GM12878 (cell line): Measurements from ENCODE around the gene ZNF445.

Experiments
- CTCF ChIP-seq, 3 experiments: IDR thresholded peaks in 2 of 3; conservative IDR thresholded peaks in 1 of 3; 2 replicates each; pipeline ENCODE4 v1.5.1; 2011; ENCODE audit warnings: low read depth in 3 of 3, low read length in 3 of 3, mild to moderate bottlenecking in 3 of 3, control low read depth in 2 of 3, moderate library complexity in 2 of 3, inconsistent platforms in 1 of 3, mixed read lengths in 1 of 3; ENCODE audit not compliant: control insufficient read depth in 2 of 3, insufficient read depth in 1 of 3; ENCODE audit errors: extremely low read depth in 1 of 3
- GABPA ChIP-seq: IDR thresholded peaks from 2 replicates; pipeline ENCODE4 v1.6.1; 2014; ENCODE audit warnings: antibody characterized with exemption, low read depth, mild to moderate bottlenecking, inconsistent platforms
- IRF5 ChIP-seq: fragments of 450-650 bp; IDR thresholded peaks from 2 replicates; pipeline ENCODE4 v1.6.1; 2017; ENCODE audit warnings: borderline replicate concordance
- NRF1 ChIP-seq: conservative IDR thresholded peaks from 2 replicates; pipeline ENCODE4 v1.6.1; 2011; ENCODE audit warnings: mild to moderate bottlenecking, low read depth, low read length, improper control_type of control experiment
- RAD21 ChIP-seq: IDR thresholded peaks from 2 replicates; pipeline ENCODE4 v1.6.1; 2011; ENCODE audit warnings: mild to moderate bottlenecking, low read depth, low read length, moderate library complexity; ENCODE audit not compliant: insufficient read depth
- RAD51 ChIP-seq: fragments of 450-650 bp; IDR thresholded peaks from 2 replicates; pipeline ENCODE4 v1.6.1; 2016; ENCODE audit warnings: moderate library complexity, mild to moderate bottlenecking, inconsistent platforms
- SIN3A ChIP-seq: IDR thresholded peaks from 2 replicates; pipeline ENCODE4 v1.6.1; 2012; ENCODE audit warnings: low read depth, low read length, improper control_type of control experiment
- SPI1 ChIP-seq: IDR thresholded peaks from 2 replicates; pipeline ENCODE4 v1.6.1; 2011; ENCODE audit warnings: low read depth, mild to moderate bottlenecking, low read length, moderate library complexity, borderline replicate concordance; ENCODE audit not compliant: insufficient read depth
- SREBF2 ChIP-seq: IDR thresholded peaks from 2 replicates; pipeline ENCODE4 v1.6.1; 2012; ENCODE audit warnings: mild to moderate bottlenecking, low read length
- TAF1 ChIP-seq: IDR thresholded peaks from 2 replicates; pipeline ENCODE4 v1.6.1; 2011; ENCODE audit warnings: mild to moderate bottlenecking, low read depth, low read length, borderline replicate concordance
- ZNF274 ChIP-seq: IDR thresholded peaks from one replicate; pipeline ENCODE4 v1.8.0; 2011; ENCODE audit not compliant: insufficient read length, insufficient read depth
- TF ChIP-seq, protein P1 (sequence below): IDR thresholded peaks from 2 replicates; pipeline ENCODE4 v1.6.1; 2012; ENCODE audit warnings: low read depth, low read length, improper control_type of control experiment
- TF ChIP-seq, protein P2 (sequence below): IDR thresholded peaks from 2 replicates; pipeline ENCODE4 v1.6.1; 2011; ENCODE audit warnings: borderline replicate concordance, low read depth, mild to moderate bottlenecking, moderate library complexity, mixed read lengths, low read length; ENCODE audit not compliant: insufficient read depth; ENCODE audit errors: extremely low read length

- TF ChIP-seq CTCF (IDR thresholded peaks at IDR 0.05 in 2 of 3, conservative IDR thresholded peaks at IDR 0.05 in 1 of 3; ENCODE audit: control insufficient read depth in 2 of 3, extremely low read depth in 1 of 3, insufficient read depth in 1 of 3, low read depth in 3 of 3, low read length in 3 of 3) (no peak), RAD21 (no peak), SPI1 (no peak), TAF1 (no peak), IRF5 (no peak), SIN3A (no peak), NRF1 (no peak), ZNF274 (no peak), SREBF2 (no peak), GABPA (no peak), RAD51 (no peak)
- TF ChIP-seq, protein P1, sequence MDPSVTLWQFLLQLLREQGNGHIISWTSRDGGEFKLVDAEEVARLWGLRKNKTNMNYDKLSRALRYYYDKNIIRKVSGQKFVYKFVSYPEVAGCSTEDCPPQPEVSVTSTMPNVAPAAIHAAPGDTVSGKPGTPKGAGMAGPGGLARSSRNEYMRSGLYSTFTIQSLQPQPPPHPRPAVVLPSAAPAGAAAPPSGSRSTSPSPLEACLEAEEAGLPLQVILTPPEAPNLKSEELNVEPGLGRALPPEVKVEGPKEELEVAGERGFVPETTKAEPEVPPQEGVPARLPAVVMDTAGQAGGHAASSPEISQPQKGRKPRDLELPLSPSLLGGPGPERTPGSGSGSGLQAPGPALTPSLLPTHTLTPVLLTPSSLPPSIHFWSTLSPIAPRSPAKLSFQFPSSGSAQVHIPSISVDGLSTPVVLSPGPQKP = no peak
- TF ChIP-seq, protein P2, sequence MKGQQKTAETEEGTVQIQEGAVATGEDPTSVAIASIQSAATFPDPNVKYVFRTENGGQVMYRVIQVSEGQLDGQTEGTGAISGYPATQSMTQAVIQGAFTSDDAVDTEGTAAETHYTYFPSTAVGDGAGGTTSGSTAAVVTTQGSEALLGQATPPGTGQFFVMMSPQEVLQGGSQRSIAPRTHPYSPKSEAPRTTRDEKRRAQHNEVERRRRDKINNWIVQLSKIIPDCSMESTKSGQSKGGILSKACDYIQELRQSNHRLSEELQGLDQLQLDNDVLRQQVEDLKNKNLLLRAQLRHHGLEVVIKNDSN = no peak
Measured at GRCh38 chr3:44412365-44412764, 65.1 kb downstream of the ZNF445 start.
